Activated B cell treated with CpG ODN at 0.5 μM for 24 hours (primary cell): ENCODE measurements around the gene HBS1L. TPM values are rescaled to one million over a fixed set of nuclear protein-coding genes. Genes with fewer than 3 reads are reported as not detected.

Experiments used
- ATAC-seq: fragments of 200-7000 bp; cut with Tn5 transposase; one replicate; pipeline ENCODE4 v1.10.0; 2021; ENCODE audit warnings: low read depth, mild to moderate bottlenecking, moderate library complexity
- CTCF ChIA-PET: fragments of 350-600 bp; sonication (Branson Sonifier 250); formaldehyde crosslinking; loops from one replicate; lab custom pipeline; 2021; ENCODE audit warnings: antibody characterized with exemption; lab: Charles Lee
- POLR2A ChIA-PET: fragments of 350-600 bp; sonication (Branson Sonifier 250); formaldehyde crosslinking; loops from one replicate; lab custom pipeline; 2021; ENCODE audit warnings: antibody characterized with exemption; lab: Charles Lee
- DNase-seq: peaks from one replicate; pipeline ENCODE4 v3.0.0; 2022
- H3K27ac Mint-ChIP-seq: one replicate; pipeline ENCODE4 v1.8.0; 2020; ENCODE audit warnings: mixed read lengths
- H3K27me3 Mint-ChIP-seq: one replicate; pipeline ENCODE4 v1.8.0; 2021; ENCODE audit warnings: mixed read lengths
- H3K36me3 Mint-ChIP-seq: one replicate; pipeline ENCODE4 v1.8.0; 2021; ENCODE audit warnings: low read depth, mixed read lengths
- H3K4me1 Mint-ChIP-seq: one replicate; pipeline ENCODE4 v1.8.0; 2021; ENCODE audit warnings: mixed read lengths
- H3K4me3 Mint-ChIP-seq: one replicate; pipeline ENCODE4 v1.8.0; 2020; ENCODE audit warnings: mild to moderate bottlenecking, mixed read lengths
- H3K9me3 Mint-ChIP-seq: one replicate; pipeline ENCODE4 v1.8.0; 2020; ENCODE audit warnings: mixed read lengths
- CTCF ChIP-seq: fragments of 200-600 bp; IDR thresholded peaks from one replicate; pipeline ENCODE4 v1.8.0; 2022; ENCODE audit warnings: antibody characterized with exemption, mild to moderate bottlenecking
- intact Hi-C: fragments of 100-400 bp; cut with micrococcal nuclease; formaldehyde crosslinking; loops from one replicate; pipeline ENCODE4 v1.15.1; 2024
- total RNA-seq: library from RNA; stranded (reverse); gene quantifications from 2 replicates; pipeline ENCODE4 v1.2.3, GENCODE V29; 2022

HBS1L gene
- total RNA-seq, 1 donor from 2014 or later: 67.5 TPM

DNA sequence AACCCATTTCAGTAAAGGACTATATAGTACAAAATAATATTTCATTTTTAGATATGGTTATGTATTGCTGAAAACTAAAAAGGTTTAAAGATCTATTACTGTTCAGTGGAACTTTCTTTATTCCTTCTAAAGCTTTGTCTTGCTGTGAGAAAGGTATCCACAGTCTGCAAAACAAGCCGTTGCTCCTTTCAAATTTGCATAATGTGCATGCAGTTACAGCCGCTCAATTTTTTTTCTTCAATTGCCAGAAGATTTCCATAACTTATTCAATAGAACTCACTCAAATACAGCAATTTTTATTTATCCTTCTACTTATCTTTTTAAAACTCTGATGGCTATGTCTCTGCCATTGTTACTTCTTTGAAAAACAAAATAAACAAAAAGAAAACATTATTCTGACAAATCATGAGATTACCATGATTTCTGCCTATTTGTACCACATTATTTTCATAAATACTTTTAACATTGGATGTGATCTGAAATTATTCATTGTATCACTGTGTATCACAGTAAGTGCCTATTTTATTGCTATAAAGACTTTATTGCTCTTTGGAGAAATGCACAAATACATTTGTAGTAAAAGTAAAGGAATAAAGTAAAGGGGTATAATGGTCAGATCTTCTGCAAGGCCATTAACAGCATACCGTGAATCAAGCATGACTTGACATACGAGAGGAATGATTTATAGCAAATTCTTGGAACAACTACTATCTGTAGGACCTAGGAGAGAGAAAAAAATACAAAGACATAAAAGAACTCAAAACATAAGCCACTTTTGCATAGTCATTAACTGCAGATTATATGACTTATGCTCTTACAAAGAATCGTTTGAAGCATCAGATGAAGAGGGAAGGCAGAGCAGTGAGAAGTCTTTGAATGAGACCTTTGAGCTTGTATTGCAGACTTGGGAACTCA lies 29.6 kb upstream of the HBS1L start:
- Mint-ChIP-seq H3K9me3 (peaks cover 4% of the 10 kb centered on the region), H3K4me1 (peaks cover 32% of the 10 kb centered on the region), H3K36me3 (peaks cover 2% of the 10 kb centered on the region), H3K4me3 (no peak overlapping the region), H3K27me3 (peaks cover 2% of the 10 kb centered on the region), H3K27ac (no peak overlapping the region)
- TF ChIP-seq CTCF: no peak
- POLR2A ChIA-PET: interaction anchor here (0.7 to 1.0 kb wide), 2 partner anchors 30 to 104 kb away, joined by 3 to 7 read pairs; partner anchors contain the start of gene HBS1L
- ATAC-seq (no peak), DNase-seq (no peak)
- intact Hi-C loops: no loop called here
- CTCF ChIA-PET: no interaction called here

GRCh38 chr6:135081966-135082365 lies 27.3 kb upstream of the HBS1L start:
- intact Hi-C loops: no loop called here
- ATAC-seq: no peak
- peaks cover 4% of the 10 kb centered on the region for H3K9me3 Mint-ChIP-seq
- H3K27me3 Mint-ChIP-seq: no peaks in the 10 kb centered on the region
- H3K36me3 Mint-ChIP-seq: peaks cover 2% of the 10 kb centered on the region
- no peak for TF ChIP-seq CTCF
- POLR2A ChIA-PET: no interaction called here
- H3K4me1 Mint-ChIP-seq: peaks cover 13% of the 10 kb centered on the region
- no peak overlapping the region for H3K27ac Mint-ChIP-seq
- DNase-seq: no peak
- H3K4me3 Mint-ChIP-seq: no peak overlapping the region
- CTCF ChIA-PET: no interaction called here

GRCh38 chr6:135075018-135075417 lies 20.4 kb upstream of the HBS1L start:
- Mint-ChIP-seq H3K4me1 (no peaks in the 10 kb centered on the region), H3K9me3 (no peaks in the 10 kb centered on the region), H3K4me3 (no peak overlapping the region), H3K27ac (no peak overlapping the region), H3K27me3 (no peaks in the 10 kb centered on the region), H3K36me3 (no peaks in the 10 kb centered on the region)
- ChIA-PET POLR2A (no interaction called here), CTCF (no interaction called here)
- intact Hi-C loops: no loop called here
- no peak for TF ChIP-seq CTCF
- ATAC-seq: no peak
- no peak for DNase-seq

- no peaks in the 10 kb centered on the region for H3K36me3 Mint-ChIP-seq
- H3K27me3 Mint-ChIP-seq: no peaks in the 10 kb centered on the region
- H3K27ac Mint-ChIP-seq: no peak overlapping the region
- H3K4me1 Mint-ChIP-seq: no peaks in the 10 kb centered on the region
- no peak overlapping the region for H3K4me3 Mint-ChIP-seq
- intact Hi-C loops: no loop called here
- TF ChIP-seq CTCF: no peak
- ATAC-seq: no peak
- CTCF ChIA-PET: no interaction called here
- no peak for DNase-seq
- H3K9me3 Mint-ChIP-seq: no peaks in the 10 kb centered on the region
- POLR2A ChIA-PET: no interaction called here
Measured at GRCh38 chr6:135073756-135074393, 19.3 kb upstream of the HBS1L start.

DNA sequence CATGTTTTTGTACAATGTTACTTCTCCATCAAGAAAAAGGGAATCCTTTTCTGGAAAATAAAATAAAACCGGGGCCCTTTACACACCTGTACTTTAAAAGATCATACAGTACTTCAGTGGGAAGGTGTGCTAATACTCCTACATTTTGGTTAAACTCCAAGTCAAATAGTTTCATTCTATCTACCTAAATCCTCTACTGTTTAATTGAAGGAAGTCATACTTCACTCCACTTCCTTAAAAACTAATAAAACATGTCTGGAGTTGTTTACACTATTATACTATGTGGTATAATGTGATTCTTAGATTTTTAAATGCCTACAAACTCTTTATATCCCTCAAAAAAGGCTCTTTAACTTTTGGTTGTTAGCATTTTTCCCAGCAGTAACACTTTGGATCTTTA lies 18.6 kb upstream of the HBS1L start:
- Mint-ChIP-seq H3K27ac (no peak overlapping the region), H3K4me1 (no peaks in the 10 kb centered on the region), H3K36me3 (no peaks in the 10 kb centered on the region), H3K27me3 (no peaks in the 10 kb centered on the region), H3K4me3 (no peak overlapping the region), H3K9me3 (no peaks in the 10 kb centered on the region)
- no peak for ATAC-seq
- ChIA-PET POLR2A (no interaction called here), CTCF (no interaction called here)
- DNase-seq: no peak
- intact Hi-C loops: no loop called here
- TF ChIP-seq CTCF: no peak
